HepG2 (cell line): Measurements from ENCODE around the gene PA2G4. TPM values are rescaled to one million over a fixed set of nuclear protein-coding genes. Genes with fewer than 3 reads are reported as not detected.

Experiments
- ATAC-seq: fragments of 200-7000 bp; cut with Tn5 transposase; 3 replicates; pipeline ENCODE4 v1.9.1; 2020; ENCODE audit warnings: mild to moderate bottlenecking, moderate library complexity
- BruUV-seq: library from RNA; stranded (reverse); fragments of 400-500 nt; replicated peaks from 2 replicates; lab custom pipeline; 2021; lab: Mats Ljungman, UMichigan
- CTCF ChIA-PET: fragments of 300-600 bp; formaldehyde crosslinking; extraction: SDS; loops from one replicate; lab custom pipeline; 2021; ENCODE audit warnings: low total read pairs, inconsistent platforms, low intra/inter-chr PET ratio; lab: Yijun Ruan, JAX
- POLR2A ChIA-PET: fragments of 350-600 bp; sonication (Branson Sonifier 250); formaldehyde crosslinking; loops from one replicate; lab custom pipeline; 2020; ENCODE audit warnings: antibody characterized with exemption, inconsistent platforms; lab: Yijun Ruan, JAX
- DNase-seq: peaks from one replicate; pipeline ENCODE4 v3.0.0-alpha.2; 2015; ENCODE audit warnings: low spot score
- FAIRE-seq: peaks from 3 replicates; lab custom pipeline; 2011; peaks lifted over from hg19 to GRCh38; lab: Jason Lieb, UNC
- H2AFZ ChIP-seq: one replicate; pipeline ENCODE4 v1.6.1; 2011; ENCODE audit warnings: low read length, inconsistent platforms
- H3K27ac ChIP-seq: fragments of 300-600 bp; 3 replicates; pipeline ENCODE4 v1.8.0; 2011; ENCODE audit warnings: mixed run types, mild to moderate bottlenecking, mixed read lengths, low read length, inconsistent platforms; ENCODE audit not compliant: insufficient read depth; ENCODE audit errors: extremely low read length
- H3K27me3 ChIP-seq, 2 experiments: fragments of 200-600 bp in 1 of 2; 2 replicates in 1 of 2; 3 replicates in 1 of 2; pipeline versions ENCODE4 v1.6.0 to v1.8.0; 2011; ENCODE audit warnings: low read length in 2 of 2, mild to moderate bottlenecking in 2 of 2, moderate library complexity in 2 of 2, inconsistent platforms in 1 of 2; ENCODE audit not compliant: insufficient read depth in 2 of 2, control insufficient read depth in 1 of 2
- H3K36me3 ChIP-seq, 2 experiments: fragments of 200-600 bp in 1 of 2; replicated peaks in 1 of 2; 2 replicates in 1 of 2; 3 replicates in 1 of 2; pipeline versions ENCODE4 v1.5.1 to v1.8.0; 2011; ENCODE audit warnings: low read length in 2 of 2, inconsistent platforms in 1 of 2; ENCODE audit not compliant: insufficient read depth in 2 of 2, control insufficient read depth in 1 of 2
- H3K4me1 ChIP-seq: 2 replicates; pipeline ENCODE4 v1.5.1; 2012; ENCODE audit warnings: low read length, inconsistent platforms; ENCODE audit not compliant: insufficient read depth
- H3K4me2 ChIP-seq: 2 replicates; pipeline ENCODE4 v1.6.0; 2011; ENCODE audit warnings: low read depth, low read length, inconsistent platforms
- H3K4me3 ChIP-seq, 3 experiments: fragments of 200-600 bp in 1 of 3; sonication (generic), shearing (Covaris generic) in 1 of 3; replicated peaks in 1 of 3; 2 replicates each; pipeline ENCODE4 v1.5.1; 2011 to 2016; ENCODE audit warnings: low read length in 3 of 3, inconsistent platforms in 2 of 3, low read depth in 2 of 3, mild to moderate bottlenecking in 2 of 3, control low read depth in 1 of 3, mixed read lengths in 1 of 3; ENCODE audit not compliant: insufficient read depth in 1 of 3
- H3K79me2 ChIP-seq: one replicate; pipeline ENCODE4 v1.6.1; 2011; ENCODE audit warnings: low read length, inconsistent platforms; ENCODE audit not compliant: insufficient read depth
- H3K9ac ChIP-seq: 2 replicates; pipeline ENCODE4 v1.6.0; 2011; ENCODE audit warnings: mild to moderate bottlenecking, low read depth, low read length, inconsistent platforms; ENCODE audit not compliant: insufficient read depth
- H3K9me3 ChIP-seq: 2 replicates; pipeline ENCODE4 v1.5.1; 2012; ENCODE audit warnings: mild to moderate bottlenecking, low read length
- H4K20me1 ChIP-seq: 2 replicates; pipeline ENCODE4 v1.6.0; 2011; ENCODE audit warnings: inconsistent platforms, mild to moderate bottlenecking, low read length, moderate library complexity; ENCODE audit not compliant: insufficient read depth
- HMGXB4 ChIP-seq, 2 experiments: sonication (generic) in 1 of 2; formaldehyde crosslinking in 1 of 2; IDR thresholded peaks; 2 replicates each; pipeline versions ENCODE4 v1.4.0 to v1.6.1; 2018 to 2020; ENCODE audit warnings: missing genetic modification reagents in 2 of 2, borderline replicate concordance in 1 of 2, low read depth in 1 of 2, mild to moderate bottlenecking in 1 of 2, missing biosample characterization in 1 of 2
- KDM5B ChIP-seq: sonication (generic); formaldehyde crosslinking; IDR thresholded peaks from 2 replicates; pipeline ENCODE4 v1.4.0; 2020; ENCODE audit warnings: missing genetic modification reagents, mild to moderate bottlenecking, borderline replicate concordance
- POLR2AphosphoS5 ChIP-seq: IDR thresholded peaks from 2 replicates; pipeline ENCODE4 v1.6.1; 2012; ENCODE audit warnings: low read depth, low read length
- POLR2G ChIP-seq: fragments of 200-400 bp; formaldehyde crosslinking; IDR thresholded peaks from 2 replicates; pipeline ENCODE4 v1.6.1; 2018; ENCODE audit warnings: mild to moderate bottlenecking, low read depth, low read length, moderate library complexity
- RAD21 ChIP-seq: fragments of 450-650 bp; formaldehyde crosslinking; IDR thresholded peaks from 2 replicates; pipeline ENCODE4 v1.5.0; 2020; ENCODE audit warnings: mild to moderate bottlenecking
- TEF ChIP-seq: sonication (generic); formaldehyde crosslinking; IDR thresholded peaks from 2 replicates; pipeline ENCODE4 v1.5.0; 2020; ENCODE audit warnings: missing genetic modification reagents
- ZHX2 ChIP-seq, 2 experiments: sonication (generic) in 1 of 2; formaldehyde crosslinking in 1 of 2; IDR thresholded peaks; 2 replicates each; pipeline versions ENCODE4 v1.6.1 to v1.9.0; 2014 to 2022; ENCODE audit warnings: antibody characterized with exemption in 1 of 2, borderline replicate concordance in 1 of 2, inconsistent platforms in 1 of 2, low read depth in 1 of 2, missing genetic modification reagents in 1 of 2
- ZNF441 ChIP-seq: sonication (generic); formaldehyde crosslinking; IDR thresholded peaks from 2 replicates; pipeline ENCODE4 v1.7.0; 2021; ENCODE audit warnings: missing genetic modification reagents, borderline replicate concordance
- WGBS: methylation state at CpG from one replicate; pipeline ENCODE4 v1.1.6; 2017; ENCODE audit warnings: low lambda C conversion rate; 5-methylcytosine and 5-hydroxymethylcytosine counted together
- in situ Hi-C: cut with HindIII; loops from 2 replicates; pipeline ENCODE4 v1.10.0; 2017; ENCODE audit warnings: low pct_unique_long_range_greater_than_20kb; ENCODE audit not compliant: extremely low pct_ligation_motif_present
- intact Hi-C: fragments of 100-400 bp; cut with micrococcal nuclease; formaldehyde crosslinking; loops from one replicate; pipeline ENCODE4 v1.10.0; 2022; ENCODE audit not compliant: unreplicated experiment
- polyA plus RNA-seq, 8 experiments: library from polyadenylated mRNA; depleted of rRNA in 3 of 8; stranded (reverse) in 7 of 8; unstranded in 1 of 8; fragments of >200 nt; fragmentation: Illumina TruSeq in 4 of 8; extraction: Trizol in 4 of 8; gene quantifications; 2 replicates each; pipeline versions ENCODE4 v1.2.1 to v1.2.3, GENCODE V29; 2011 to 2016; ENCODE audit warnings: low read depth in 4 of 8, missing spikeins in 1 of 8, mixed read lengths in 1 of 8; ENCODE audit not compliant: insufficient read depth in 1 of 8
- total RNA-seq, 5 experiments: library from RNA; depleted of rRNA; stranded (reverse); fragments of >200 nt; fragmentation: Illumina TruSeq; extraction: Trizol; gene quantifications; 2 replicates each; pipeline ENCODE4 v1.2.3, GENCODE V29; 2016; ENCODE audit warnings: low read depth in 1 of 5

Gene PA2G4
- total and polyA plus RNA-seq, 2 of the 13 experiments (the other 11 are each of a cell fraction or from before 2014, with no cell fraction given), result 147 to 240 TPM

- H3K4me2 ChIP-seq, result peak overlapping the region; percentile 83
- 91% methylated on average over 7 of the region's 7 CpGs for WGBS
- H3K79me2 ChIP-seq, result peaks cover 25% of the 10 kb centered on the region
- H3K4me3 ChIP-seq, result peak overlapping the region; percentile 20 to 99 (median 92); a peak in 4 of 6 replicates
- POLR2A ChIA-PET, result interaction anchor here (1.4 to 3.4 kb wide), 6 partner anchors 16 to 41 kb away, joined by 4 to 30 read pairs (median 16); partner anchors contain the start of genes ESYT1, SMARCC2 and ZC3H10
- no peaks in the 10 kb centered on the region for H3K9me3 ChIP-seq
- ATAC-seq, result no peak
- no peaks in the 10 kb centered on the region; a peak in 1 of 5 replicates for H3K27me3 ChIP-seq
- intact Hi-C loops, result no loop called here
- no peak overlapping the region for H2AFZ ChIP-seq
- H3K36me3 ChIP-seq, result peaks cover 24 to 45% of the 10 kb centered on the region in 2 experiments
- peak overlapping the region; percentile 16 for H3K27ac ChIP-seq
- TF ChIP-seq KDM5B (CRISPR knock-in tag), result 0 out of 2 replicates have a peak, but pooled peaks have one; percentile 17
- no peak for TF ChIP-seq RAD21
- TF ChIP-seq HMGXB4 (CRISPR knock-in tag; IDR thresholded peaks at IDR 0.05; ENCODE audit: borderline replicate concordance in 1 of 2, low read depth in 1 of 2), result no peak
- no peak for TF ChIP-seq ZHX2 (IDR thresholded peaks at IDR 0.05; ENCODE audit: low read depth)
- TF ChIP-seq ZHX2 (CRISPR knock-in tag; IDR thresholded peaks at IDR 0.05; ENCODE audit: borderline replicate concordance), result no peak
- TF ChIP-seq TEF (CRISPR knock-in tag), result no peak
- no peak for TF ChIP-seq ZNF441 (CRISPR knock-in tag)
- TF ChIP-seq POLR2G, result peak; percentile 22
- TF ChIP-seq POLR2AphosphoS5, result 0 out of 2 replicates have a peak, but pooled peaks have one; percentile 16
- peaks cover 44% of the 10 kb centered on the region for H3K4me1 ChIP-seq
- no peak for FAIRE-seq
- peak overlapping the region; percentile 100; the same call in 1 of the 2 replicates for H3K9ac ChIP-seq
- DNase-seq, result no peak
- H4K20me1 ChIP-seq, result peaks cover 28% of the 10 kb centered on the region
- BruUV-seq, result no TSS peak
- CTCF ChIA-PET, result no interaction called here
- in situ Hi-C loops, result no loop called here
These were observed 55.9 kb downstream of the PA2G4 start for GRCh38 chr12:56160193-56160763.
